Measurements from ENCODE around the gene SMIM33.
"Not testable (repeated sequence)": the region's sequence is repeated elsewhere in the genome, so short reads cannot be mapped to it uniquely, and the experiment has no call there.

The SMIM33 gene

GRCh38 chr5:139457241-139457640 is 13.6 kb upstream of the SMIM33 start:
- DNase-seq (ENCODE audit: low read depth) = no peak

GRCh38 chr5:139457653-139458306 is 13.0 kb upstream of the SMIM33 start:
- no peak for DNase-seq (ENCODE audit: low read depth)

- peak; percentile 94 for DNase-seq (ENCODE audit: low read depth)
Observed at GRCh38 chr5:139458580-139459407, 12.0 kb upstream of the SMIM33 start.

- DNase-seq (ENCODE audit: low read depth) = no peak
Observed at GRCh38 chr5:139459451-139459934, 11.3 kb upstream of the SMIM33 start.

- DNase-seq (ENCODE audit: low read depth) = no peak
Observed at GRCh38 chr5:139460455-139460854, 10.3 kb upstream of the SMIM33 start.

GRCh38 chr5:139461176-139461575 is 9.6 kb upstream of the SMIM33 start:
- DNase-seq (ENCODE audit: low read depth) = no peak

- DNase-seq (ENCODE audit: low read depth) = peak; percentile 89
Observed at GRCh38 chr5:139461698-139462097, 9.1 kb upstream of the SMIM33 start.

- DNase-seq (ENCODE audit: low read depth) = no peak
Observed at GRCh38 chr5:139462586-139463276, 8.1 kb upstream of the SMIM33 start, which contains the start of gene ECSCR. Gene ECSCR, minus strand, starts transcription at chr5:139462743. Its CDS starts 73 bp downstream, at chr5:139462670.

GRCh38 chr5:139468421-139468931 is 2.3 kb upstream of the SMIM33 start:
- no peak for DNase-seq (ENCODE audit: low read depth)

GRCh38 chr5:139472386-139473030 is 1.7 kb downstream of the SMIM33 start:
- no peak for DNase-seq (ENCODE audit: low read depth)

- DNase-seq (ENCODE audit: low read depth) = no peak
Observed at GRCh38 chr5:139473105-139473504, 2.3 kb downstream of the SMIM33 start.

GRCh38 chr5:139473565-139473964 is 2.8 kb downstream of the SMIM33 start:
- DNase-seq (ENCODE audit: low read depth) = peak; percentile 24

GRCh38 chr5:139474890-139475791 is 4.3 kb downstream of the SMIM33 start:
- DNase-seq (ENCODE audit: low read depth) = peak; percentile 60

- no peak for DNase-seq (ENCODE audit: low read depth)
Observed at GRCh38 chr5:139475865-139476617, 5.2 kb downstream of the SMIM33 start.

GRCh38 chr5:139478657-139479423 is 8.0 kb downstream of the SMIM33 start:
- DNase-seq (ENCODE audit: low read depth) = not testable (repeated sequence)

- not testable (repeated sequence) for DNase-seq (ENCODE audit: low read depth)
Observed at GRCh38 chr5:139479729-139480128, 8.9 kb downstream of the SMIM33 start.

- DNase-seq (ENCODE audit: low read depth) = peak; percentile 28
Observed at GRCh38 chr5:139481122-139481533, 10.3 kb downstream of the SMIM33 start.

GRCh38 chr5:139481580-139482049 is 10.8 kb downstream of the SMIM33 start:
- DNase-seq (ENCODE audit: low read depth) = peak; percentile 59
